Hepatic stellate cell (primary cell): ENCODE results near the gene MORN4.
"Not testable (repeated sequence)": the region's sequence is repeated elsewhere in the genome, so short reads cannot be mapped to it uniquely, and the experiment has no call there.

Source experiments
- DNase-seq: peaks from one replicate; pipeline ENCODE4 v3.0.0; 2011; ENCODE audit warnings: low spot score

MORN4 gene

DNA sequence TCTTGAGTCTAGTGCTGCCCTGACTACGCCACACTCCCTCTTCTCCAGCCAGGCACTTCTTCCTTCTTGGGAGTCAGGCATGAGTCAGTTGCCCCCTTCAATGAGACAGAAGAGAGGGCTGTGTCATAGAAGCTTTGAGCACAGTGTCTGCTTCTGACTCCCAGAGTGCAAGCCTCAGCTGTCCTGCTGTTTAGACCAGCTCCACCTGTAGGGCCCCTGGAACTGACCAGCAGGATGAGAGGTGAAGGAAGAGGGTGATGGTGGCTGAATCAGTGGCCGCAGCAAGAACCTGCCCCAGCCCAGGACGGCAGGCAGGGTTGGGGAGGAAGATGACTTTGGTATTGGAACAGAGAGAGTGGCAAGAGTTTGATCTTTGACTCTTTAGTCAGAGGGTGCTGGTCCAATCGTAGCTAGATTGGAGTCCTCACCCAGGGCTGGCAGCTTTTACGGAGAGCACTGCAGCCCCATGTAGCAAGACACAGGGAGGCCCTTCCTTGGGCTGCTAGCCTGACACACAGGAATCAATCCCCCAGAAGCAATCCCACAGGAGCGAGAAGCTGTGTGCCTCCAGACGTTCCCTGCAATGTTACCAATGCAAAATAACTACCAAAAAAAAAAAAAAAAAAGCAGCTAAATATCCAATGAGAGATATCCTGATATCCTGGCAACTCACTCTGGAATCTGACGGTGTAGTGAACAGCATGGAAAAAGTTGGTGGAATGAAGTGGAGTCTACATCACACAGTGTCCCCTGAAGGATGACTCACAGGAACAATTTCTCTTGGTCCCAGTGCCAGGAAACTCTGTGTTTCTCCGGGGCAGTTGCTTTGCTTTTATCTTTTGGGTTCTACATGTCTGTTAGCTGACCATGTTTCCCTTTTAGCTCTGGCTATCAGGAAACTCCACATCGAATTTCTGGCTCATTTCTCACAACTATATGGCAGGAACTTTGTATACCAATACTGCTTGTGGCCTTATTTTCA lies 36.9 kb downstream of the MORN4 start:
- DNase-seq, result peak; percentile 81

DNA sequence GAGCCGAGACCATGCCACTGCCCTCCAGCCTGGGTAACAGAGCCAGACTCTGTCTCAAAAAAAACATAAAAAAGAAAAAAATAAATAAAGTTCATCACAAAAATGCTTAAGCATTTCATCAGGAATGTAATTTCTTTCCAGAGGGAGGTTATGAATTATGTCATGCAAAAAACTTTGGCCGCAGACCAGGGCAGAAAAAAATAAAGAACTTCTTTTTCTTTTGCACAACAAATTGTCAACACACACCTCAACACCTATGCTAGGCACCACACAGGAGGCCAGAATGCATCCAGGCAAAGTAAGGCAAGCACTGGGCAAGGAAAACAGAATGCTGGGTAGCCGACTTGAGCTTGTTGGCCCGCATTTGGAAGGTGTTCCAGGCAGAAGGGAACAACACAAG lies 39.9 kb downstream of the MORN4 start:
- DNase-seq, result peak; percentile 48

DNA sequence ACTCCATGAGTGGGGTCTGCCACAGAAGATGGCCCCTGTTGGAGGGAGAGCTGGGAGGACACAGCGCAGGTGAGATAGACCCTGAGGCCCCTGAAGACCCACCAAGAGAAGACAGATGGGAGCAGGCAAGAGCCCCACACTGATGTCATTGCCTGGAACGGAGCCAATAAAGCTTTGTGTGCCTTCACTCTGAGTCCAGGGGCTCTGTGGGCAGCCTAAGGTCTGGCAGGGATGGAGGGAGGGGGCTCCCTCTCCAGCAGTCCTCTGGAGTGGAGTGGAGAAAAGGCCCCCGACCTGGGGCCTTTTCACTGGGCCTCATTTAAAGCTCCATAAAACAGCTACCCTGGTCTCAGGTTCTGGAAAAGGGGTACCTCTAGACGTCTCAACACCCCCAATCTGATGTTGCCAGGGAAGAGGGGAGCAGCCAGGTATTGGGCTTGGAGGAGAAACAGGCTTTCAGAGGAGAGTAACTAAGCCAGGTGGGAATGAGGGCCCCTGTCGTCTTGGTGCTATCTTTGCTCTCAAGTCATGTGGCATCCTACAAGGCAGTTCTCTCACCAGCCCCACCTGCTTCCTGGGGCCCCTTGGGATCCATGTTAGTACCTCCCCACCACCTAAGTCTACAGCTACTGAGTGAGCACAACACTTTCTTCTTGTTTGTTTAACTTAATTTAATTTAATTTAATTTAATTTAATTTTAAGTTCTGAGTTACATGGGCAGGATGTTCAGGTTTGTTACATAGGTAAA lies 42.4 kb downstream of the MORN4 start:
- DNase-seq, result no peak

DNA sequence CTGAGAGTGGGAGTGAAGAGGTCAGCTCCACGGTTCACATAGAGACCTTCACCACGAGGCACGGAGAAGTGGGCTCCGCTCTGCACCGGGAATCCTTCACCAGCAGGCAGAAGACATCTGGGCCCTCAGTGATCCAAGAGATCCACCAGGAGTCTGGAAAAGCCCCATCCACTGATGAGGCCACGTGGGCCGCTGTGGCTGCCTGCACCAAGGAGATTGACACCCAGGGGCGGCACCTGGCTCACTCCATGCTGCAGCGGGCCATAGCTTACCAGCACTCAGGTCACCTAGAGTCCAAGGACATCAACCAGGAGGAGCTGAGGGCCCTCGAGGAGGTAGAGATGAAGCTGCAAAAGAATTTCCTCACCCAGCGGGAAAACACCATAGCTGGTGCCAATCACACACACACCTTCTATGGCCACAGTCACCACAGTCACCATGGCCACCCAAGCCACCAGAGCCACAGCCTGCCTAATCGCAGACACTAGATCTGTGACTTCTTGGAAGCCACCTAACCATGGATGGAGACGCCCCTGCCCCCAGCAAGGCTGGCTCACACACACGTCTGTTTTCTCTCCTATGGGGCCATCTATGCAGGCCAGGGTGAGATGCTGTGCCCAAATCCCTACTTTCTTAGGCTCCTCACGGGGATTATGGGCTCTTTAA lies 43.1 kb downstream of the MORN4 start:
- DNase-seq, result no peak

DNA sequence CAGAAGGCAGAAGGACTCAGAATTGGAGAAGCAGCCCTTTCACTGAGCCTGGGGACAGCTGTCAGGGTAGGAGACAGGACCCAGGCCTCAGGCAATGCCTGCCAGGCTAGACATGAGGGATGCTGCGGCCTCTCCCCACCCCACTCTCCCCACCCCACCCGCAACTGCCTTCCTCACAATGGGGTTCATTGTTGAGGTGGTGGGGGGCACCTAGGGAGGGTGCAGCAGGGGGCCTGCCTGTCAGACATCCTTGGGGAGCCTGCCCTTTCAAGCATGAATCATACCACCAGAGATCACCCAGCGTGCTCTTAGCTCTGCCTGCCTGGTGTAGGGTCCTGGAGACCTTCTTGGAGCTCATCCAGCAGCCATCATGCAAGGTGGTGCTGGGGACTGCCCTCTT lies 43.8 kb downstream of the MORN4 start, which contains the start of gene C10orf62:
TSS of gene C10orf62 (plus strand) at position 243 of the 400 bp plus-strand sequence. CDS start 177 bp downstream, outside the sequence.
- DNase-seq, result no peak

DNA sequence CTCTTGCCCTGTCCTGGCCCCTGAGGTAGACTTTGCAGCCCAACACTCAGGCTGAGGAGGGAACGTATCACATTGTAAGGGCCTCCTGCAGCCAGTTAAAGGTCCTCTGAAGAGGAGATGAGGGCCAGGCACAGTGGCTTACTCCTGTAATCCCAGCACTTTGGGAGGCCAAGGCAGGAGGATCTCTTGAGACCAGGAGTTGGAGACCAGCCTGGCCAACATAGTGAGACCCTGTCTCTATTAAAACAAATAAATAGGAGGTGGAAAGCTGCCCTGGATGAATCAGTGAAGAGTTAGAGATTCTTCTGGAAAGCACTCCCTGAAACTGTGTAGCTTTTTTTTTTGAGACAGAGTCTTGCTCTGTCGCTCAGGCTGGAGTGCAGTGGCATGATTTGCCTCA lies 46.1 kb downstream of the MORN4 start:
- no peak for DNase-seq

DNA sequence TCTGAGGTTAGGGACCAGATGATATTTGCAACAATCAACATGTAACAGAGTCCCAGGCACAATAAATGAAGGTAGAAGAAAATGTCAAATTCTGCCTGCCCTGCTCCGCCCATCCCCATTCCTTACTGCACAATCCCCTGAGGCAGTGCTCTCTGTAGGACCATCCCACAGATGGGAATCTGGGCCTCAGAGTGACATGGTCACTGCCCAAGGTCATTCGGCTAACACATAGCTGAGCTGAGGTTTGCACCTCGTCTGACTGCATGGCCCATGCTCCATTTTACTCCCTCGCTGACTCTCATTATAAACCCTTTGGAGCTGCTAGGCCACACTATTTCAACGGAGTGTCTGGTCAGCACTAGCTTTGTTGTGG lies 47.9 kb downstream of the MORN4 start:
- DNase-seq, result no peak

DNA sequence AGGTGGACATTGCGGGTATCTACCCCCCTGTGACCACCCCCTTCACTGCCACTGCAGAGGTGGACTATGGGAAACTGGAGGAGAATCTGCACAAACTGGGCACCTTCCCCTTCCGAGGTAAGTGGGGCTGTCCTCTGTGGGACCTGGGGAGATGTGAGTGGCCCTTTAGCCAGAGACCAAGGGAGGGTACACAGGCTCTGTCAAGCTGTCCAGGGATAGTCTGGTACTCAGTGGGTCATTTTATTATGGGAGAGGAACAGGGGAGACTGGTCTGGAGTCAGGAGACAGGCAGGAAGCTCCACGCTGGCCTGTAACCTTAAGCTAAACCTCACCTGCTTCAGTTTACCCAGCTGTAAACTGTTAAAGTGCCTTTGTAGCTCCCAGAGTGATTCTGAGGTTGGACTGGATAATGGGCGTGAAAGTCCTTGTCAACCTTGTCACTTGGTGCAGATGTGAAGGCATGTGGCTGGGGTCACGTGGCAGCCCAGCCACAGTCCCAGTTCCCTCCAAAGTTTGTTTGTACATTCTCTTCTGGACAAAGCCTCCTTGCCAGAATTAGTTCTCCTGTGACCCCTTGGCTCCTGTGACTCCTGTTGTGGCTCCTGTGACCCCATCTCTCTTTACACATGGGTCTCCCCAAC lies 48.4 kb downstream of the MORN4 start:
- no peak for DNase-seq

DNA sequence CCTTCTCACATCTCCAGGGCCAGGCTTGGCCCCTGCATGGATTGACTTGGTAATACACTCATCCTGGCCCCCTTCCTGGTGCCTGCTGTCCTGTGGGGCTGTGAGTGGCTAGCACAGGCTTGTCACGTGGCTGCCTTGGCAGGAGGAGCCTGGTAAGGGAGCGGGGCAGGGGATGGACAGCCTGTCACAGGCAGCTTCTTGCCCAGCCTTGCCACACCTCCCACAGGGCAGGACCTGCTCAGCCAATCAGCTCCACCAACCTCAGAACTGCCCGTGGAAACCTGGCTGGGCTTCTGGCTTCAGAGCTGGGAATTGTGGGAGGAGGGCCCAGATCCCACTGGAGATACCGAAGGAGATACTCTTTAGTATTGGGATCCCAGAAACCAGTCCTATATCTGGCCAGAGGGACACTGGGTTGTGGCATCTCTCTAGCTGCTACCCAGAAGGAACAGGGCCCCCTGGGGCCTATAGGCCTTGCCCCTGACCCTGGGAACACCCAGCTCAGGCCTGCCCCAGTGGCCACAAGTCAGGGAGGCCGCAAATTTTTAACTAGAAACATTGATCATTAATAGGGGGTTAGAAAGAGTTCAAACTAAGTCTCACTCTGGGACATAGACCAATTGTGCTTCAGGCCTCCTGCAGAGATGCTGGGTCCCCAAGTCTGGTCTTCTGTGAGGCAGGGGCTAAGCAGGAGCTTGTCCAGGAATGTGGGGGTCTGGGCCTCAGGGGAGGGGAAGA lies 49.1 kb downstream of the MORN4 start, which contains the start of gene HOGA1:
TSS of gene HOGA1 (plus strand) at position 330 of the 738 bp plus-strand sequence. CDS start at position 645, 315 bp downstream.
- DNase-seq, result peak; percentile 47

DNA sequence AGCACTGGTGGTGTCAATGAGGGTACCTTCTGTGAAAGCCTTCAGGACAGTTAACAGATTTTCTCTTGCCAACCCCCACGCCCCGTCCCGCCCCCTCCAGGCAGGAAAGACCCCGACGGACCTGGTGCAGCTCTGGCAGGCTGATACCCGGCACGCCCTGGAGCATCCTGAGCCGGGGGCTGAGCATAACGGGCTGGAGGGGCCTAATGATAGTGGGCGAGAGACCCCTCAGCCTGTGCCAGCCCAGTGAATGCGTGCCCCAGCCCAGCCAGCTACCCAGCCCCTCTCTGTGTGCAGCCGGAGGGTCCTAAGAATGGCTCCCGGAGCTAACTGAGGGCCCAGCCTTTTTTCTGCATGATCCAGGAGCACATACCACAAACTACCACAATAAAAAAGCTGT lies 49.8 kb downstream of the MORN4 start:
- DNase-seq, result no peak

DNA sequence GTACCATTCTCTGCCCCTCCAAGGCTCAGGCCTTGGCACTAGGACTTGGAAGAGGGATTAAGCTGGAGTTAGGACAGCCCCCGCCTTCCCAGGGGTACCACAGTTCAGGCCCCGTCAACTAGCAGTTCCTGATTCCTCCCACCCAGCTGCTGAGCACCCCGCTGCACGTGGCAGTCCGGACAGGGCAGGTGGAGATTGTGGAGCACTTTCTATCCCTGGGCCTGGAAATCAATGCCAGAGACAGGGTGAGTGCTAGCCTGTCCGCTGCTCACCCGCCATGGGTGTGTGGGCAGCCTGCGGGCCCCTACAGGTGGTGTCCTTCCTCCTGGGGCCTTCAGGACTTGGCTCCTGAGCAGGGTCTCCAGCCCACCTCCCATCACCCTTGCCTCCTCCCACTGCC lies 51.1 kb downstream of the MORN4 start:
- DNase-seq, result no peak

DNA sequence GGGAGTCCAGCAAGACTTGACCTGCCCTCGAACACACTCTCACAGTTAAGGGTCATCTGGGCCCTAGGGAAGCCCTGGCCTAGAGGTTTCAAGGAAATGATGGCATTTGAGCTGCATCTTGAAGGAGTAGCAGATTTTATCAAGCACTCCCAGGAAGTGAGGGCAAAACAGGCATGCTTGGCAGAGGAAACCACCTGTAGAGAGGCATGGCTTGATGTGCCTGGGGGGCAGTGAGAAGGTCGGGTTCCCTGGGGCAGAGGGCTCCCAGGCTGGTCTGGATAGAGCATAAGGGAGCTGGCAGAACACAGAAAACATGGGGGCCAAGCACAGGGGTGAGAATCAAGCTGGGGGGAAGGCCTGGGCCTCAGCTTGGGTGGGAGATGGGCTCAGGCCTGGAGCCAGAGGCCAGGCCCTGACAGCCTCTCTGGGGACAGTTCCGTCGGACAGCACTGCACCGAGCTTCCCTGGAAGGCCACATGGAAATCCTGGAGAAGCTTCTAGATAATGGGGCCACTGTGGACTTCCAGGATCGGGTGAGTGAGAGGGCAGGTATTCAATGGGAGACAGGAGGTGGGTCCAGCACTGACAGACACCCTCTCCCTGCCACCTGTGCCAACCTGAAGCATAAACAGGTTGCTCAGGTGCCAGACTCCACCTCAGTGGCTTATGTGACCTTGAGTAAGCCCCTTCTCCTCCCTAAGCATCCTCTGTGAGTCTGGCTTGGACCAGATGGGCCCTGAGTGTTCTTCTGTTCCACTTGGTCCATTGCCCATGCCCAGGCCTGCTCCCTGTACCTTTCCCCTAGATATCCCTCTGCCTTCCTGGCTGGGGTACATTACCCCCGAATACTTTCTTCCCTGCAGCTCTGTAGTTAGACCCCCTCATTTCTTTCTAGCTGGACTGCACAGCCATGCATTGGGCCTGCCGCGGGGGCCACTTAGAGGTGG lies 52.6 kb downstream of the MORN4 start:
- DNase-seq, result no peak

DNA sequence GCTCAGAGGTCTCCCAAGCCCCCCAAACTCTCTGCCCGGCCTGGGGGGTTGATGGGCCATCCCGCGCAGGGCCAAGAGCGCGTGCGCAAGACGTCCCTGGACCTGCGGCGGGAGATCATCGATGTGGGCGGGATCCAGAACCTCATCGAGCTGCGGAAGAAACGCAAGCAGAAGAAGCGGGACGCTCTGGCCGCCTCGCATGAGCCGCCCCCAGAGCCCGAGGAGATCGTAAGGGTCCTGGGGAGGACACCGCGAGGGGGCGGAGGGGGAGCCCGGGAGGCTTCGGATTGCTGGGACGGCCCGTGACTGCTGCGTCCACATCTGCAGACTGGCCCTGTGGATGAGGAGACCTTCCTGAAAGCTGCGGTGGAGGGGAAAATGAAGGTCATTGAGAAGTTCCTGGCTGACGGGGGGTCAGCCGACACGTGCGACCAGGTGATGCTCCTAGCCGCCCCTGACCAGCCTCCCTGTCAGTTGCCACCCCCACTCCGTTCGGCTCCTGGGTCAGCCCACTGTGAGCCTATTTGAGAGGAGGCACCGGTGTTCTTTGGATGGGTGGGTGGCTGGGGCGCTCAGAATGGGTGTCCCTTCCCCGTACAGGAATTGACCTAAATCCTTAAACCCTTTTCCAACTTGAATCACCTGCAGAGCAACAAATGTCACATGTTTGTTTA lies 55.0 kb downstream of the MORN4 start:
- no peak for DNase-seq

DNA sequence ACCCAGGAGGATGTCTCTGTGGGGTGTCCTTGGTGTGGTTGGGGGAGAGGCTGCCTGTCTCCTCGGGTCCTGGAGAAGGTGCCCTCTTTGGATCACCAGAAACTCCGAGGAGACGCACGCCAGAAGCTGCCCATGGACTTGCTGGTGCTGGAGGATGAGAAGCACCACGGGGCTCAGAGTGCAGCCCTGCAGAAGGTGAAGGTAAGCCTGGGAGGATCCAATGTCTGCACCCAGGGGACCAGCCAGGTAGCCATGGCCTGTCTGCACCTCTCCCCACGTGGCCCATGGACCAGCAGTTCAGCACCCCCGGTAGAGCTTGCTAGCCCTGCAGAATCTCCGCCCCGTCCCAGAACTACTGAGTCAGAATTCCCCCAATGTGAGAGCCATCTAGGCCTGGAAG lies 55.6 kb downstream of the MORN4 start:
- no peak for DNase-seq

DNA sequence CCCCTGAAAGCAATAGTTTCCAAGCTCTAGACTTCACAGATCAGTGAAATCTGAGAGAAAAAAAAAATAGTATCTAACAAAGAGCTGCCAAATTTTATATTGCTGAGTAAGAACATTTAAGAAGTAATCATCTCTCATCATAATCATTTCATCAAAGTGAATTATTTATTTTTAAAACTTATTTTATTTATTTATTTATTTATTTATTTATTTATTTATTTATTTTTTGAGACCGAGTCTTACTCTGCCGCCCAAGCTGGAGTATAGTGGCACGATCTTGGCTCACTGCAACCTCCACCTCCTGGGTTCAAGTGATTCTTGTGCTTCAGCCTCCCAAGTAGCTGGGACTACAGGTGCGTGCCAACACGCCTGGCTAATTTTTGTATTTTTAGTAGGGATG lies 56.8 kb downstream of the MORN4 start:
- DNase-seq, result not testable (repeated sequence)

DNA sequence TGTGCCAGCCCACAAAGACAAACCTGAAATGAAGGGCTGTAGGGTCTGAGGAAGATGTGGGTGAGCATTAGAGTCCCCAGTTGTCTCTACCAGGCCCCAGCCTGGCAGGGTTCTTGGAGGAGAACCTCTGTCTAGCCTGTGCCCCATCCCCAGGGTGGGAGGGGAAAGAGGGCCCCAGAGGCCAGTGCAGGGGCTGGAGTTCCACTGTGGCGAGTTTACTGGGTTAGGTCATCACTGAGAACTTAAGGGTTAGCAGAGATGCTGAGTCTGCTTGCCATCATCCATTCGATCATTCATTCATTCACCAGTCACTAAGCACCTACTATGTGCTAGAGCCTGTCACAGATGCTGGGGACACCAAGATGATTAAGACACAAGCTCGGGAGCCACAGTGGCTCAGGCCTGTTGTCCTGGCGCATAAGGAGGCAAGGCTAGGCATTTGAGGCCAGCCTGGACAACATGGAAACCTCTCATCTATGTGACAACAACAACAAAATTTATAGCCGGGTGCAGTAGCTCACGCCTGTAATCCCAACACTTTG lies 58.1 kb downstream of the MORN4 start:
- no peak for DNase-seq

DNA sequence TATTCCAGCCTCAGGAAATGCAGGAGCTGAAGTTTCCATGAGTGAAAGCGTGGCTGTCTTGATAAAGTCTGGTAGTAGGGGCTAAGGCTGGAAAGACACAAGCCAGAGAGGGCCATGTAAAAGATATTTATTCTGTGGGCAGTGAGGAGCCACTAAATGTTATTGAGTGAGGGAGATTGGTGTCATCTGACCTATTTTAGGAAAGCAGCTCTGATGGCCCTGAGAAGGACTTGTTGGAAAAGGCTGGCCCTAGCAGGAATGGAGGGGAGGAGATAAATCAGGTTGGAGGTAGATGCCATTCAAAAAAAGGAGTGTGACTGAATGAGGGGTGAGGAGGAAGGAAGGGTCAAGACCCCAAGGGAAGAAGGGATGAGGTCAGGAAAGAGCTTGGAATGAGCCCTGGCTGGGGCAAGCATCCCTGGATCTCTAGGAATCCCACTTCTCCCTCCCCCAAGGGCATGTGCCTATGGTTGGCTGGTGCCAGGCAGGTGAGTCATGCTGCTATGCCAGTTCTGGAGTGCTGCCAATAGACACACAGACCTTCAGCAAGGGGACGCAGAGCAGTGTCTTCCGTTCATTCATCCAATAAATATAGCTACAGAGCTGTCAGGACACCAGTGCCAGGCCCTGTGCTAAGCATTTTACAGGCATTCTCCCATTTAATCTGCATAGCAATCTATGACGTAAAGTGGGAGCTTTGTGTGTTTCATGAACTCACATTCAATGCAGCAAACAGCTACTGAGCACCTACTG lies 58.8 kb downstream of the MORN4 start:
- peak; percentile 81 for DNase-seq

DNA sequence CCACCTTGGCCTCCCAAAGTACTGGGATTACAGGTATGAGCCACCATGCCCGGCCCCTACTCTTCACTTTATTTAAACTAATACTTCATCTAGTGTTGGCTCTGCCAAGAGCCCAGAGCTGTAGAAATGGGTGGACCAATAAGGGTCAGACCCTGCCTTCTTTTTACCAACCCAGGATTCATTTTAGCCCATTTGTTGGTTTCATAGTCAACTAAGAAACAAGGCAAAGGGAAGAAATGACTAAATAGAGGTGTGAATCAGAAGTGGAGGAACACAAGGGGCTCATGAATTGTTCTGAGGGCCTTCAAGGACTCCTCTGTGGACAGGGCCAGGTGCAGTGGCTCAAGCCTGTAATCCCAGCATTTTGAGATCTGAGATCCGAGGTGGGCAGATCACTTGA lies 59.6 kb downstream of the MORN4 start:
- no peak for DNase-seq
